ENCODE results near the gene AJM1.
"Not testable (repeated sequence)": the region's sequence is repeated elsewhere in the genome, so short reads cannot be mapped to it uniquely, and the experiment has no call there.

DNA sequence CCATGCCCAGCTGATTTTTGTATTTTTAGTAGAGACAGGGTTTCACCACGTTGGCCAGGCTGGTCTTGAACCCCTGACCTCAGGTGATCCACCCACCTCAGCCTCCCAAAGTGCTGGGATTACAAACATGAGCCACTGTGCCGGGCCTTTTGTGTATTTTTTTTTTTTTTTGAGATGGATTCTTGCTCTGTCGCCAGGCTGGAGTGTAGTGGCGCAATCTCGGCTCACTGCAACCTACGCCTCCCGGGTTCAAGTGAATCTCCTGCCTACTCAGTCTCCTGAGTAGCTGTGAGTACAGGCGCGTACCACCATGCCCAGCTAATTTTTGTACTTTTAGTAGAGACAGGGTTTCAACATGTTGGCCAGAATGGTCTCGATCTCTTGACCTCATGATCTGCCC is 41.4 kb downstream of the AJM1 start:
- TF ChIP-seq POLR2A (IDR thresholded peaks at IDR 0.05) = not testable (repeated sequence)
- TF ChIP-seq, protein P1, sequence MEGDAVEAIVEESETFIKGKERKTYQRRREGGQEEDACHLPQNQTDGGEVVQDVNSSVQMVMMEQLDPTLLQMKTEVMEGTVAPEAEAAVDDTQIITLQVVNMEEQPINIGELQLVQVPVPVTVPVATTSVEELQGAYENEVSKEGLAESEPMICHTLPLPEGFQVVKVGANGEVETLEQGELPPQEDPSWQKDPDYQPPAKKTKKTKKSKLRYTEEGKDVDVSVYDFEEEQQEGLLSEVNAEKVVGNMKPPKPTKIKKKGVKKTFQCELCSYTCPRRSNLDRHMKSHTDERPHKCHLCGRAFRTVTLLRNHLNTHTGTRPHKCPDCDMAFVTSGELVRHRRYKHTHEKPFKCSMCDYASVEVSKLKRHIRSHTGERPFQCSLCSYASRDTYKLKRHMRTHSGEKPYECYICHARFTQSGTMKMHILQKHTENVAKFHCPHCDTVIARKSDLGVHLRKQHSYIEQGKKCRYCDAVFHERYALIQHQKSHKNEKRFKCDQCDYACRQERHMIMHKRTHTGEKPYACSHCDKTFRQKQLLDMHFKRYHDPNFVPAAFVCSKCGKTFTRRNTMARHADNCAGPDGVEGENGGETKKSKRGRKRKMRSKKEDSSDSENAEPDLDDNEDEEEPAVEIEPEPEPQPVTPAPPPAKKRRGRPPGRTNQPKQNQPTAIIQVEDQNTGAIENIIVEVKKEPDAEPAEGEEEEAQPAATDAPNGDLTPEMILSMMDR (IDR thresholded peaks at IDR 0.05) = not testable (repeated sequence)

All from thyroid gland (tissue), 4 donors.